GM20000 (cell line): ENCODE data around the gene ANKRD9.

Source experiments
- DNase-seq: peaks from one replicate; pipeline ENCODE4 v3.0.0; 2012; ENCODE audit warnings: low spot score
- CTCF ChIP-seq: IDR thresholded peaks from 2 replicates; pipeline ENCODE4 v1.5.1; 2012; ENCODE audit warnings: mild to moderate bottlenecking, control low read depth; ENCODE audit errors: extremely low read depth, missing control alignments

Gene ANKRD9

GRCh38 chr14:102500158-102500662 lies 9.4 kb downstream of the ANKRD9 start:
- TF ChIP-seq CTCF: no peak
- no peak for DNase-seq

- no peak for DNase-seq
- TF ChIP-seq CTCF: no peak
These were observed 10.0 kb downstream of the ANKRD9 start for GRCh38 chr14:102499401-102500157.

DNA sequence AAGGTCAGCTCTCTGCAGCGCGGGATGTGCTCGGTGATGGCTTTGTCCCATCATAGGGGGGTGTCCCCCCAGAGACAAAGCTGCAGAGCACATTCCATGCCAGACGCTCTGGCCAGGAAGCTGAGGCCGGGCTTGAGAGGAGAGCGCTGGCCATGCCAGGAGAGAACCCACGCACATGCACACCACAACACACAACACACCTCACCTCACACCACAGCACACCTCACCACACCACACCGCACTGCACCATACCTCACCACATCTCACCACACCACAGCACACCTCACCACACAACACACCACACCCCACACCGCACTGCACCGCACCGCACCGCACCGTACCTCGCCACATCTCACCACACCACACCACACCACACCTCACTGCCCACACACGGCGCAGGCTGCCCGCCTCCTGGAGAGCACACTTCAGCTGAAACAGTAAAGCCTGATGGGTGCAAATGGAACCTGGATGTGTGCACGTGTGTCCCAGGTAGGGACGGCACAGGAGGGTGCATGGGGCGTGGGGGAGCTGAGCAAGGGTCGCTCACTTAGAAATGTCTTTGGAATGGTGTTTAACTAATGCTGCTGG lies 10.8 kb downstream of the ANKRD9 start:
- no peak for DNase-seq

GRCh38 chr14:102497998-102498677 lies 11.4 kb downstream of the ANKRD9 start:
- TF ChIP-seq CTCF: no peak
- DNase-seq: no peak

More for the DNA sequence above, 10.8 kb downstream of the ANKRD9 start:
- no peak for TF ChIP-seq CTCF

DNA sequence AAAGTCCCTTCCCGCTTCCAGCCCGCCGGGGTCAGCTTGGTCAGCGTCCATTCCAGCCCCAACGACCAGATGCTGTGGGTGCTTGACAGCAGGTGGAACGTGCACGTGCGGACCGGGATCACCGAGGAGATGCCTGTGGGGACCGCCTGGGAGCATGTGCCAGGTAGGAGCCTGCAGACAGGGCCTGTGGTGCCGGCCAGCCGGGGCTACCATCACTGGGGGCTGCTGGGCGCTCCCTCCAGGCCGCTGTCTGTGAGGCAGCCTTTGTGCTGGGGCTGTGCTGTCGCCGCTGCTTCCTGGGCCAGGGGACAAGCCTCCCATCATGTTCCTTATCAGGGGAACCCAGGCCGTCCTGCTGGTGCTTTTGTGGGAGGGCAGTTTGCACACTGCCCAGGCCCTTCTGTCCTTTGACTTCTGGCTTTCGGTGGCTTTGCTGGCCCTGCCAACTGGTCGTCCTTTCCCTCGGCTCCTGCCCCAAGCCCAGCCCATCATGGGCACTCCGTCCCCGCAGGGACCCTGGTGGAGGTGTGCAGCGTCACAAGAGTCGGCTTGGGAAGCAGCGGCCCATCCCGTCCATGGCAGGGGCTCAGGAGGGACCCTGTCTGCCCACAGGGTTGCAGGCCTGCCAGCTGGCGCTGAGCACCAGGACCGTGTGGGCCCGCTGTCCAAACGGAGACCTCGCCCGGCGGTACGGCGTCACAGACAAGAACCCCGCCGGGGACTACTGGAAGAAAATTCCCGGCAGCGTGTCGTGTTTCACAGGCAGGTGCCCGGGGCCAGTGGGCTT lies 12.4 kb downstream of the ANKRD9 start:
- DNase-seq: no peak
- no peak for TF ChIP-seq CTCF

DNA sequence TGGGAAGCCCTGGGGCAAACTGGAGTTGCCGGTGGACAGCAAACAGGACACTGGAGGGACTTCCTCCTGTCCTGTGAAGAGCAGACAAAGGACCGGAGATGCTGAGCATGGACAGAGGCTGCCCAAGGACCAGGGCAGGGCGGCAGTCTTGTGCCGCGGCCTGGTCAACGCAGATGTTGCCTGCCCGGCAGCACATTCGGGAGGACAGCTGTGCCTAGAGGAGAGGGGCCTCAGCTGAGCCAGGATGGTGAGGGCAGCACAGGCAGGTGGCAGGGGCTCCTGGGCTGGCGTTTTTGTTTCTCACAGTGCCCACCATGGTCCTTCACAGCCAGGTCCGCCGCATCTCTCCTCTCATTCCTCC lies 13.3 kb downstream of the ANKRD9 start:
- DNase-seq: no peak
- no peak for TF ChIP-seq CTCF
